ENCODE data around the gene NCR1.
"Not testable (repeated sequence)": the region's sequence is repeated elsewhere in the genome, so short reads cannot be mapped to it uniquely, and the experiment has no call there.

Gene NCR1

GRCh38 chr19:54907899-54908298, 2.0 kb downstream of the NCR1 start:
- DNase-seq (ENCODE audit: low read depth, low spot score), result not testable (repeated sequence)

GRCh38 chr19:54916822-54917221, 10.9 kb downstream of the NCR1 start:
- no peak for DNase-seq (ENCODE audit: low read depth, low spot score)

DNA sequence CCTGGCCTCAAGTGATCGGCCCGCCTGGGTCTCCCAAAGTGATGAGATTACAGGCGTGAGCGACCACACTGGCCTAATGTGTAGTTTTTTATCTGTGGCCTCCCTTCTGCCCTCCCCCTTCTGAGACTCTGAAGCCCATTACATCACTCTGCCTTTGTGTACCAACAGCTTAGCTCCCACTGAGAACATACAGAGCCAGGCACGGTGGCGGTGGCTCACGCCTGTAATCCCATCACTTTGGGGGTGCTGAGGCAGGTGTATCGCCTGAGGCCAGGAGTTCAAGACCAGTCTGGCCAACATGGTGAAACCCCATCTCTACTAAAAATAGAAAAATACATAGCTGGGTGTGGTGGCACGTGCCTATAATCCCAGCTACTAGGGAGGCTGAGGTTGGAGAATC, 12.6 kb downstream of the NCR1 start:
- no peak for DNase-seq (ENCODE audit: low read depth, low spot score)

- DNase-seq (ENCODE audit: low read depth, low spot score), result not testable (repeated sequence)
These were observed 14.0 kb downstream of the NCR1 start for GRCh38 chr19:54919646-54920563.

- no peak for DNase-seq (ENCODE audit: low read depth, low spot score)
These were observed 15.1 kb downstream of the NCR1 start for GRCh38 chr19:54921082-54921481.

- DNase-seq (ENCODE audit: low read depth, low spot score), result no peak
These were observed 17.3 kb downstream of the NCR1 start for GRCh38 chr19:54923276-54923675.

- no peak for DNase-seq (ENCODE audit: low read depth, low spot score)
These were observed 22.4 kb downstream of the NCR1 start for GRCh38 chr19:54928299-54928698.

DNA sequence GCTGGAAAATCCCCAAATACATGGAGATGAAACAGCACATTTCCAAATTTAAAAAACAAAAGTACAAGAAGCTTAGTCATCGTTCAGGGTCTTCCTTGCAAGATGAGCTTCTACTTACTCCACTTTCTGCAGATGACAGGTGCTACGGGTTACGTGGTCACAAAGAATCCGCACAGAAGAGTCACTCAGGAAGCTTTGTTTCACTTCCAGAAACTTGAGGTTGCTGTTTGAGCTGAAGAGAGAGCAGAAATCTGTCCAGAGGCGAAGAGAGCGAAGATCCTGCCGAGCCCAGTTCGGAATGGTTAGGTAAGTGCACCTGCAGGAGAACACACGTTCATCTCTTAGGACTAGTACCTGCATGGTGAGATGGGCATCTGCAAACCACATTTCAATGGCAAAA, 32.0 kb downstream of the NCR1 start:
- DNase-seq (ENCODE audit: low read depth, low spot score), result no peak

- no peak for DNase-seq (ENCODE audit: low read depth, low spot score)
These were observed 33.0 kb downstream of the NCR1 start for GRCh38 chr19:54938906-54939305.

DNA sequence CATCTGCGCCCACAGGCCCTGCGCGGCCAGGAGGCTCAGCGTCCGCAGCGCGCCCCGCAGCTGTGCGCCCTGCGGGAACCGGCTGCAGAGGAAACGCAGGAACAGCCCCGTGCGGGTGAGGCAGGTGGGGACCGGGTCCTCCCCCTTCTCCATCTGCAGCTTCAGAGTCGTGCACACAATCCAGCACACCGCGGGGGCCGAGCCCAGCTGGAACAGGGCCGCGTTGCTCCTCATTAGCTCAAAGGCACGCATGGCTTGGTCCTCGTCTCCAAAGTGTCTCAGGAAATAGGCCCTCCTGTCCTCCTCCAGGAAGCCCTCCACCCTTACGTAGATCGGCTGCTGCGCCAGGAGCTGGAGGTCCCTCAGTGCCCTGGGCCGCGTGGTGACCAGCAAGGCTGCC, 33.6 kb downstream of the NCR1 start:
- DNase-seq (ENCODE audit: low read depth, low spot score), result not testable (repeated sequence)

- DNase-seq (ENCODE audit: low read depth, low spot score), result not testable (repeated sequence)
These were observed 37.9 kb downstream of the NCR1 start for GRCh38 chr19:54943772-54944361.

DNA sequence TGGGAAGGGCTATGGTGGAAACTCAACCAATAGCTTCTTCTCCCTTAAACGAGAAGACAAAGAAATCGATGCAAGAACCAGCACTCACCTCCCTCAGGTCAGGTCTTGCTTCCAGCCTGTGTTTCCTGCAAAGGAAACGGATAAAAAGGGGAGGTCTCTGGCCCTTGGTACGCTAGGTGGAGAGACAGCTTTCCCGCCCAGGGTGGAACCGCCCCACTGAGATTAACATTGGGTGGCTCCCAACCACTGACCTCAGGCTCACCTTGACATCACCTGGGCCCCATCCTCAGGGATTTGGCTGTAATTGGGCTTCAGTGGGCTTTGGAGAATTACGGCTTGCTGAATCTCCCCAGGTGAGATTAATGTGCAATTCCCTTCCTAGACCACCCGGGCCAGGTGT, 41.4 kb downstream of the NCR1 start, which contains the start of gene NLRP7:
Gene NLRP7, minus strand, starts transcription at position 150 of the 400 bp plus-strand sequence.
- no peak for DNase-seq (ENCODE audit: low read depth, low spot score)

- DNase-seq (ENCODE audit: low read depth, low spot score), result no peak
These were observed 43.5 kb downstream of the NCR1 start for GRCh38 chr19:54949412-54949811.

- not testable (repeated sequence) for DNase-seq (ENCODE audit: low read depth, low spot score)
These were observed 44.6 kb downstream of the NCR1 start for GRCh38 chr19:54950580-54950979.

DNA sequence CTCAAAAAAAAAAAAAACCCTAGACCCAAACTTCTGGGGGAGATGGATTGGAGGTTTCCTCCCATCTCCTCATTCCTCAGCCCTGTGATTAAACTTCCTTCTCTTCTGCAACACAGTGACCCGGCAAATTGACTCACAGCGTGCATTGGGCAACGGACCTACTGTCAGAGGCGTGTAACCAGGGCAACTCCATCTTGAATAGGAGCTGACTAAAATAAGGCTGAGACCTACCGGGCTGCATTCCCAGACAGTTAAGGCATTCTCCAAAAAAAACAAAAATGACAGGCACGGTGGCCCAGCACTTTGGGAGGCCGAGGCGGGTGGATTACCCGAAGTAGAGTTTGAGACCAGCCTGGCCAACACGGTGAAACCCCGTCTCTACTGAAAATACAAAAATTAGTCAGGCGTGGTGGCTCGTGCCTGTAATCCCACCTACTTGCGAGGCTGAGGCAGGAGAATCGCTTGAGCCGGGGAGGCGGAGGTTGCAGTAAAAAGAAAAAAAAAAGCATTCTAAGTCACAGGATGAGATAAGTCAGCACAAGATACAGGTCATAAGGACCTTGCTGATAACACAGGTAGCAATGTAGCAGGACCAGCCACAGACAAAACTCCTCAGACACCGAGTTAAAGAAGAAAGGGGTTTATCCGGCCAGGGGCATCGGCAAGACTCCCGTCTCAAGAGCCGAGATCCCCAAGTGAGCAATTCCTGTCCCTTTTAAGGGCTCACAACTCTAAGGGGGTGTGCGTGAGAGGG, 46.8 kb downstream of the NCR1 start:
- peak; percentile 66 for DNase-seq (ENCODE audit: low read depth, low spot score)

- DNase-seq (ENCODE audit: low read depth, low spot score), result not testable (repeated sequence)
These were observed 47.4 kb downstream of the NCR1 start for GRCh38 chr19:54953345-54953713.

GRCh38 chr19:54955376-54955775, 49.4 kb downstream of the NCR1 start:
- peak; percentile 2 for DNase-seq (ENCODE audit: low read depth, low spot score)

DNA sequence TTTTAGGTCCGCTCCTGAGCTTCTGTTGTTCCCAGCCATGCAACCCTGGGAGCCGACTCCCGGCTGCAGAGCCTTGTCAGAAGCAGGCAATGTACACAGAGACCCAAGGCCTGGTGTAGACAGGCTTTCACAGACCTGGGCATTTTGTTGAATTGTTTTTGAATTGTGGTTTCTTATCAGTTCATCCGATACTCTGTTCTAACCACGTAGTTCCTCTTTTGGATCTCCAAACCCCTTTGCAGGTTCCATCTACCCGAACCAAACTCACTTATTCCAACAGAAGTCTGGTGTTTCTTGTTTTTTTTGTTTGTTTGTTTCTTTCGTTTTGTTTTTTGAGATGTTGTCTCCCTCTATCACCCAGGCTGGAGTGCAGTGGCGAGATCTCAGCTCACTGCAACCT, 53.9 kb downstream of the NCR1 start:
- no peak for DNase-seq (ENCODE audit: low read depth, low spot score)

All from astrocyte of the hippocampus (primary cell).